ENCODE data around the gene UBIAD1. TPM values are rescaled to one million over a fixed set of nuclear protein-coding genes. Genes with fewer than 3 reads are reported as not detected.

Gene UBIAD1
- total RNA-seq, 1 donor from 2014 or later = 10.5 TPM

GRCh38 chr1:11318982-11319381, 46.0 kb downstream of the UBIAD1 start:
- ATAC-seq (no peak), DNase-seq (no peak)
- Histone ChIP-seq H3K4me3 (no peak overlapping the region), H3K27me3 (ENCODE audit: low read depth) (peaks cover 15% of the 10 kb centered on the region), H3K4me1 (no peaks in the 10 kb centered on the region), H3K27ac (no peak overlapping the region), H3K36me3 (no peaks in the 10 kb centered on the region), H3K9me3 (no peaks in the 10 kb centered on the region)
- TF ChIP-seq, protein P1, sequence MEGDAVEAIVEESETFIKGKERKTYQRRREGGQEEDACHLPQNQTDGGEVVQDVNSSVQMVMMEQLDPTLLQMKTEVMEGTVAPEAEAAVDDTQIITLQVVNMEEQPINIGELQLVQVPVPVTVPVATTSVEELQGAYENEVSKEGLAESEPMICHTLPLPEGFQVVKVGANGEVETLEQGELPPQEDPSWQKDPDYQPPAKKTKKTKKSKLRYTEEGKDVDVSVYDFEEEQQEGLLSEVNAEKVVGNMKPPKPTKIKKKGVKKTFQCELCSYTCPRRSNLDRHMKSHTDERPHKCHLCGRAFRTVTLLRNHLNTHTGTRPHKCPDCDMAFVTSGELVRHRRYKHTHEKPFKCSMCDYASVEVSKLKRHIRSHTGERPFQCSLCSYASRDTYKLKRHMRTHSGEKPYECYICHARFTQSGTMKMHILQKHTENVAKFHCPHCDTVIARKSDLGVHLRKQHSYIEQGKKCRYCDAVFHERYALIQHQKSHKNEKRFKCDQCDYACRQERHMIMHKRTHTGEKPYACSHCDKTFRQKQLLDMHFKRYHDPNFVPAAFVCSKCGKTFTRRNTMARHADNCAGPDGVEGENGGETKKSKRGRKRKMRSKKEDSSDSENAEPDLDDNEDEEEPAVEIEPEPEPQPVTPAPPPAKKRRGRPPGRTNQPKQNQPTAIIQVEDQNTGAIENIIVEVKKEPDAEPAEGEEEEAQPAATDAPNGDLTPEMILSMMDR (IDR thresholded peaks at IDR 0.05) = no peak
- intact Hi-C loops (cut with DNase I) = no loop called here

DNA sequence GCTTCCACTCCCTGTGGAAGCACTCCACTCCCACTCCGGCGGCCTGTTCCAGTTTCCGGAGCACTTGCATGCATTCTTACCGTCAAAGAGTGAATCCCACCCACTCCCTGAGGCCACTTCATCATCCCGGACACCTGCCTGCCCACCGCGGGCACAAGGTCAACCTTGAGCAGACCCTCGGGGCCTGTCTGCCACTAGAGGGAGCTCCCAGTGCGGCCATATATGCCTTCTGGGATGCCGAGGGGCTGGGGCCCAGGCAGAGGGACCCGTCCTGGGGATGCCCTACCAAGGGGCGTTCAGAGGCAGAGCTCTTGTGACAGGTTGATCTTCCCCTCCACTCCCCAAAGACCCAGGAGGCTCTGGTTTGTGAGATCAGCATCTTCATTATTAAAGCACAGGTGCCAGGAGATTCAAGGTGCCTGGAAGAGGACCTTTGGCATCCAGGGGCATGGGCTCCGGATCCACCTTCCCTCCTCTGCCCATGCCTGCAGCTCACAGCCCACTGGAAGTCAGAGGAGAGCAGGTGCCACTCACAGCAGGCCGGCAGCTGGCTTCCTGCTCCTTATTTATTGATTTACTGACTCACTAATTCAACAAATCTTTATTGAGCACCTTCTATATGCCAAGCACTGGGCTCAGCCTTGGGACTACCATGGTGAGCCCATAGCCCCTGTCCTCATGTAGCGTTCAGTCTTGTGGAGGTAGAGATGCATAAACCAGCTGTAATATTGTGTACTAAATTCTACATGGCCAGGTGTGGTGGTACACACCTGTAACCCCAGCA, 47.3 kb downstream of the UBIAD1 start:
- ATAC-seq (peak in 1 of 2 donors; percentile 22), DNase-seq (no peak)
- Histone ChIP-seq H3K9me3 (no peaks in the 10 kb centered on the region), H3K4me1 (no peaks in the 10 kb centered on the region), H3K27me3 (ENCODE audit: low read depth) (peaks cover 16% of the 10 kb centered on the region), H3K27ac (no peak overlapping the region), H3K36me3 (no peaks in the 10 kb centered on the region), H3K4me3 (no peak overlapping the region)
- TF ChIP-seq, protein P1 (IDR thresholded peaks at IDR 0.05) = peak; percentile 44
- intact Hi-C loops (cut with DNase I) = no loop called here

DNA sequence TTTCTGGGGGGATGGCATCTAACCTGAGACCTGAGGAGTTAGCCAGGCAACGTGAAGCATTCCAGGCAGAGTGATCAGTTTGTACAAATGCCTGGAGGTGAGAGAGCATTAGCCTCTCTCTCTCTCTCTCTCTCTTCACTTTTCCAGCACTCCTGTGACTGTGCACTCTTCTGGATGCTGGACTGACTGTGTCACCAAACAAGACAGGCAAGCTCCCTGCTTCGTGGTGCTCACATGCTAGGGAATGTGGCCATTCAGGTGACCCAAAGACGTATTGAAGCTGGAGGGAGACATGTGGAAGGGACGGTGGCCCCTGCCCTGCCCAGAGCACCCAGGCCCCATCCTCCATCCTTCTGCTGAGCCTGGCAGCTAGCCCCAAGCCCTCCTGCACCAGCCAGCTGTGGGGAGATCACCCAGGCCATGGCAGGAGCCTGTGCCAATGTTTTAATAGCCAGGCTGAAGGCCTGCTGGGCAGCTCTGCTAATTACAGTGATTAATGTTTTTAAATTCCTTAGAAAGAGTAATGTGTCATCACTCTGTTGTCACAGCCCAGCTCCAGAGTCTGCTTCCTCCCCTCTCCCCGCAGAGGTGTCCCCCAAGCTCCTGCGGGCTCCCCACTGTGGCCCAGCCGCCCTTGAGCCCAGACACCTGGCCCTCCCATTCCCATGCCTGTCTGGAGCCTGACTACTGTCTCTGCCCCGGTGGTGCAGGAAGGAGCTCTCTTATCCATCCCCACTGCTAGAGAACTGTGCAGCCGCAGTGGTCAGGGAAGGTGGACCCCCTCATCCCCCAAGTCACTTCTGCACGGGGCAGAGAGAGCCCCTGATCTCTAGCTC, 48.9 kb downstream of the UBIAD1 start:
- H3K27me3 ChIP-seq (ENCODE audit: low read depth) = peaks cover 16% of the 10 kb centered on the region
- DNase-seq (no peak), ATAC-seq (no peak)
- TF ChIP-seq, protein P1 (IDR thresholded peaks at IDR 0.05) = no peak
- no peaks in the 10 kb centered on the region for H3K9me3 ChIP-seq
- H3K27ac ChIP-seq = no peak overlapping the region
- H3K4me1 ChIP-seq = no peaks in the 10 kb centered on the region
- no peaks in the 10 kb centered on the region for H3K36me3 ChIP-seq
- no peak overlapping the region for H3K4me3 ChIP-seq
- intact Hi-C loops (cut with DNase I) = no loop called here

- Histone ChIP-seq H3K27me3 (ENCODE audit: low read depth) (peaks cover 15% of the 10 kb centered on the region), H3K4me3 (no peak overlapping the region), H3K36me3 (no peaks in the 10 kb centered on the region), H3K27ac (no peak overlapping the region), H3K9me3 (no peaks in the 10 kb centered on the region), H3K4me1 (no peaks in the 10 kb centered on the region)
- DNase-seq (no peak), ATAC-seq (no peak)
- intact Hi-C loops (cut with DNase I) = no loop called here
- TF ChIP-seq, protein P1 (IDR thresholded peaks at IDR 0.05) = no peak
Observed at GRCh38 chr1:11324567-11325165, 51.7 kb downstream of the UBIAD1 start.

GRCh38 chr1:11326070-11326469, 53.1 kb downstream of the UBIAD1 start:
- peaks cover 6% of the 10 kb centered on the region for H3K27me3 ChIP-seq (ENCODE audit: low read depth)
- H3K4me3 ChIP-seq = no peak overlapping the region
- no peaks in the 10 kb centered on the region for H3K36me3 ChIP-seq
- TF ChIP-seq, protein P1 (IDR thresholded peaks at IDR 0.05) = no peak
- H3K27ac ChIP-seq = no peak overlapping the region
- DNase-seq (no peak), ATAC-seq (no peak)
- intact Hi-C loops (cut with DNase I) = no loop called here
- H3K9me3 ChIP-seq = no peaks in the 10 kb centered on the region
- H3K4me1 ChIP-seq = no peaks in the 10 kb centered on the region
